Measurements from ENCODE around the gene ATP13A3.

ATP13A3 gene

GRCh38 chr3:194369522-194370279, 117.1 kb downstream of the ATP13A3 start, which contains the start of gene LRRC15:
LRRC15 (minus strand) TSS chr3:194369743; CDS start chr3:194361043, 8,700 bp downstream.
- TF ChIP-seq CTCF (IDR thresholded peaks at IDR 0.05) = no peak

GRCh38 chr3:194368918-194369317, 117.9 kb downstream of the ATP13A3 start:
- no peak for TF ChIP-seq CTCF (IDR thresholded peaks at IDR 0.05)

GRCh38 chr3:194367992-194368841, 118.6 kb downstream of the ATP13A3 start:
- TF ChIP-seq CTCF (IDR thresholded peaks at IDR 0.05) = no peak

GRCh38 chr3:194365978-194366490, 120.8 kb downstream of the ATP13A3 start:
- no peak for TF ChIP-seq CTCF (IDR thresholded peaks at IDR 0.05)

GRCh38 chr3:194365526-194365925, 121.3 kb downstream of the ATP13A3 start:
- TF ChIP-seq CTCF (IDR thresholded peaks at IDR 0.05) = no peak

- TF ChIP-seq CTCF (IDR thresholded peaks at IDR 0.05) = no peak
Measured at GRCh38 chr3:194364652-194365434, 122.0 kb downstream of the ATP13A3 start.

- no peak for TF ChIP-seq CTCF (IDR thresholded peaks at IDR 0.05)
Measured at GRCh38 chr3:194364314-194364651, 122.5 kb downstream of the ATP13A3 start.

Measured in LNCAP (cell line).